ENCODE results near the gene CECR2.
"Not testable (repeated sequence)": the region's sequence is repeated elsewhere in the genome, so short reads cannot be mapped to it uniquely, and the experiment has no call there.

CECR2 gene

DNA sequence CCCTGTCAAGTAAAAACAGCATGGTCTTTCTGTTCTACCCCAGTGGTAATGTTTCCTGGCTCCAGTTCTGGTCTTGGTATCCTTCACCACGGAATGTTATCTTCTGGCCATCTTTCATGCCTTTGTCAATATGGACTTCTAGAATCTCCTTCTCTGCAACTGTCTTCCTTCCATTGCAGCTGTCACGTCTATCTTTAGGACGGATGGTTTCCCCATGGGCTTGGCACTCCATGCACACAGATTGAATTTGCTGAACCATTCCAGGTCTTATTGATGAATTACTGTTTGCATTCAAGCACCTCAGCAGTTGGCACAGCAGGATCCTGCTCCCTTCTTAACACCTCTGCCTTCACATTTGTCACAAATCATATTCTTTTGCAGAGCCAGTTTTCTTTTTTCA, 149.1 kb downstream of the CECR2 start:
- Histone ChIP-seq H3K4me1 (ENCODE audit: insufficient read depth, low read length, severe bottlenecking) (no peaks in the 10 kb centered on the region), H3K9ac (ENCODE audit: low read length) (no peak overlapping the region), H2AFZ (ENCODE audit: low read length) (no peak overlapping the region), H3K79me2 (ENCODE audit: insufficient read depth, low read length) (no peaks in the 10 kb centered on the region), H3K27me3 (ENCODE audit: insufficient read depth, low read length) (peaks cover 4% of the 10 kb centered on the region; the same call in 1 of the 2 replicates), H3K9me2 (ENCODE audit: low read depth, low read length) (no peaks in the 10 kb centered on the region), H3K9me3 (ENCODE audit: low read length) (no peaks in the 10 kb centered on the region), H4K20me1 (ENCODE audit: insufficient read depth, low read length) (no peaks in the 10 kb centered on the region), H3K4me2 (ENCODE audit: low read length) (no peak overlapping the region), H3K36me3 (ENCODE audit: insufficient read depth, low read length) (no peaks in the 10 kb centered on the region), H3K27ac (ENCODE audit: low read depth, low read length, poor library complexity, severe bottlenecking) (no peak overlapping the region), H3K4me3 (ENCODE audit: low read depth, low read length, poor library complexity, severe bottlenecking) (no peak overlapping the region), H3F3A (ENCODE audit: insufficient read depth, low read length) (no peaks in the 10 kb centered on the region)
- TF ChIP-seq EZH2 (IDR thresholded peaks at IDR 0.05; ENCODE audit: borderline replicate concordance, low read length), result no peak
- TF ChIP-seq, protein P1, sequence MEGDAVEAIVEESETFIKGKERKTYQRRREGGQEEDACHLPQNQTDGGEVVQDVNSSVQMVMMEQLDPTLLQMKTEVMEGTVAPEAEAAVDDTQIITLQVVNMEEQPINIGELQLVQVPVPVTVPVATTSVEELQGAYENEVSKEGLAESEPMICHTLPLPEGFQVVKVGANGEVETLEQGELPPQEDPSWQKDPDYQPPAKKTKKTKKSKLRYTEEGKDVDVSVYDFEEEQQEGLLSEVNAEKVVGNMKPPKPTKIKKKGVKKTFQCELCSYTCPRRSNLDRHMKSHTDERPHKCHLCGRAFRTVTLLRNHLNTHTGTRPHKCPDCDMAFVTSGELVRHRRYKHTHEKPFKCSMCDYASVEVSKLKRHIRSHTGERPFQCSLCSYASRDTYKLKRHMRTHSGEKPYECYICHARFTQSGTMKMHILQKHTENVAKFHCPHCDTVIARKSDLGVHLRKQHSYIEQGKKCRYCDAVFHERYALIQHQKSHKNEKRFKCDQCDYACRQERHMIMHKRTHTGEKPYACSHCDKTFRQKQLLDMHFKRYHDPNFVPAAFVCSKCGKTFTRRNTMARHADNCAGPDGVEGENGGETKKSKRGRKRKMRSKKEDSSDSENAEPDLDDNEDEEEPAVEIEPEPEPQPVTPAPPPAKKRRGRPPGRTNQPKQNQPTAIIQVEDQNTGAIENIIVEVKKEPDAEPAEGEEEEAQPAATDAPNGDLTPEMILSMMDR (IDR thresholded peaks at IDR 0.05; ENCODE audit: low read length), result no peak

DNA sequence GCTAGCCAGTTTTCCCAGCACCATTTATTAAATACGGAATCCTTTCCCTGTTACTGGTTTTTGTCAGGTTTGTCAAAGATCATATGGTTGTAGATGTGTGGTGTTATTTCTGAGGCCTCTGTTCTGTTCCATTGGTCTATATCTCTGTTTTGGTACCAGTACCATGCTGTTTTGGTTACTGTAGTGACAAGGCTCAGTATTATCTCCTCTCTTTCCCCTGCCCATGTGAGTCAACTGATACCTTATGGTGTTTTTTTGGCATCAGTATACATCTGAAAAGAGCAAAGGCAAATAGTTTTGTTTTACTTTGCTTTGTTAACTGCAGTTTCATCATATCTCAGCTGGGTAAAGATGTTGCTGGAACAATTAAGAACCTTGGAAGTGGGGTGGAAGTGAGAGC, 152.7 kb downstream of the CECR2 start:
- H3K9ac ChIP-seq (ENCODE audit: low read length); H3K79me2 ChIP-seq (ENCODE audit: insufficient read depth, low read length); H3F3A ChIP-seq (ENCODE audit: insufficient read depth, low read length); H3K4me3 ChIP-seq (ENCODE audit: low read depth, low read length, poor library complexity, severe bottlenecking); H3K27me3 ChIP-seq (ENCODE audit: insufficient read depth, low read length); H2AFZ ChIP-seq (ENCODE audit: low read length); H4K20me1 ChIP-seq (ENCODE audit: insufficient read depth, low read length); H3K4me2 ChIP-seq (ENCODE audit: low read length); H3K36me3 ChIP-seq (ENCODE audit: insufficient read depth, low read length); H3K9me3 ChIP-seq (ENCODE audit: low read length); H3K9me2 ChIP-seq (ENCODE audit: low read depth, low read length); H3K4me1 ChIP-seq (ENCODE audit: insufficient read depth, low read length, severe bottlenecking); H3K27ac ChIP-seq (ENCODE audit: low read depth, low read length, poor library complexity, severe bottlenecking): not testable (repeated sequence)

DNA sequence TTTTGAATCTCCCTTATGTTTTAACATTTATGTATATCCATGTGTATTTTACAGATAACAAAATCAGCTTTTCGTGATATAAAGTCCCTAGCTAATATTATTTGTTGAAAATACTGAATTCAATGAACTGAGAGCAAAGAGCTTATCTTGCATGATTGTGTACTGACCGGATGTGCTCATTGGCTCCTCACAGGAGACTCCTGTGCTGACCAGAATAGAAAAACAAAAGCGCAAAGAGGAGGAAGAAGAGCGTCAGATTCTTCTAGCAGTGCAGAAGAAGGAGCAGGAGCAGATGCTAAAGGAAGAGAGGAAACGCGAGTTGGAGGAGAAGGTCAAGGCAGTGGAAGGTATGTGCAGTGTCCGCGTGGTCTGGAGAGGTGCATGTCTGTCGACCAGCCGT, 154.7 kb downstream of the CECR2 start:
- H3F3A ChIP-seq (ENCODE audit: insufficient read depth, low read length), result no peaks in the 10 kb centered on the region
- H3K9me2 ChIP-seq (ENCODE audit: low read depth, low read length), result no peaks in the 10 kb centered on the region
- no peaks in the 10 kb centered on the region for H3K36me3 ChIP-seq (ENCODE audit: insufficient read depth, low read length)
- no peaks in the 10 kb centered on the region for H3K27me3 ChIP-seq (ENCODE audit: insufficient read depth, low read length)
- no peak overlapping the region for H2AFZ ChIP-seq (ENCODE audit: low read length)
- no peak overlapping the region for H3K4me3 ChIP-seq (ENCODE audit: low read depth, low read length, poor library complexity, severe bottlenecking)
- H4K20me1 ChIP-seq (ENCODE audit: insufficient read depth, low read length), result no peaks in the 10 kb centered on the region
- no peaks in the 10 kb centered on the region for H3K9me3 ChIP-seq (ENCODE audit: low read length)
- TF ChIP-seq, protein P1 (IDR thresholded peaks at IDR 0.05; ENCODE audit: low read length), result no peak
- no peak for TF ChIP-seq EZH2 (IDR thresholded peaks at IDR 0.05; ENCODE audit: borderline replicate concordance, low read length)
- H3K4me1 ChIP-seq (ENCODE audit: insufficient read depth, low read length, severe bottlenecking), result no peaks in the 10 kb centered on the region
- H3K4me2 ChIP-seq (ENCODE audit: low read length), result no peak overlapping the region
- no peaks in the 10 kb centered on the region for H3K79me2 ChIP-seq (ENCODE audit: insufficient read depth, low read length)
- no peak overlapping the region for H3K27ac ChIP-seq (ENCODE audit: low read depth, low read length, poor library complexity, severe bottlenecking)
- no peak overlapping the region for H3K9ac ChIP-seq (ENCODE audit: low read length)

DNA sequence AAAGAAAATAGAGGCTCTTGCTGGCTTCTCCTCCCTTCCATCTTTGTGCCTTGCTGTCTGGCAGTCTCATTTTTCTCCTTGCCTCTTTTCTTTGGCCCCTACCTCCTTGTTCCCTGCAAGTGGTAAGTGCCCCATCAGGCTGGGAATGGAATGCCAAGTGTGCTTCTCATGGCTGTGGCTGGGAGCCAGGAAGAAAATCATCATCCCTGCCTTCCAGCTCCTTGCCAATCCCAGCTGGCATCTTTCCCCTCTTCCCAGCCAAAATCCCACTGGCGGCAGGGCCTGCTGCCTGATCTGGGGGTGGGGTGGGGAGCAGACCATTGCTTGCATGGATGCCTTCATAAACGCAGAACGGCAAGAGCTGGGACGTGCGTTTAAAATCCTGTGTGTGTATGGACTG, 167.0 kb downstream of the CECR2 start:
- Histone ChIP-seq H4K20me1 (ENCODE audit: insufficient read depth, low read length) (no peaks in the 10 kb centered on the region), H3K4me3 (ENCODE audit: low read depth, low read length, poor library complexity, severe bottlenecking) (no peak overlapping the region), H3K4me1 (ENCODE audit: insufficient read depth, low read length, severe bottlenecking) (no peaks in the 10 kb centered on the region), H3K79me2 (ENCODE audit: insufficient read depth, low read length) (no peaks in the 10 kb centered on the region), H3K4me2 (ENCODE audit: low read length) (no peak overlapping the region), H3K9me3 (ENCODE audit: low read length) (no peaks in the 10 kb centered on the region), H2AFZ (ENCODE audit: low read length) (no peak overlapping the region), H3K36me3 (ENCODE audit: insufficient read depth, low read length) (no peaks in the 10 kb centered on the region), H3K27me3 (ENCODE audit: insufficient read depth, low read length) (no peaks in the 10 kb centered on the region), H3K27ac (ENCODE audit: low read depth, low read length, poor library complexity, severe bottlenecking) (no peak overlapping the region), H3K9ac (ENCODE audit: low read length) (no peak overlapping the region), H3F3A (ENCODE audit: insufficient read depth, low read length) (no peaks in the 10 kb centered on the region), H3K9me2 (ENCODE audit: low read depth, low read length) (no peaks in the 10 kb centered on the region)
- TF ChIP-seq EZH2 (IDR thresholded peaks at IDR 0.05; ENCODE audit: borderline replicate concordance, low read length), result no peak
